GM12873 (cell line): ENCODE data around the gene ZNF316.

ENCODE experiments used
- TF ChIP-seq, protein P1 (sequence below): IDR thresholded peaks from 2 replicates; pipeline ENCODE4 v1.5.1; 2012; ENCODE audit warnings: low read depth, mild to moderate bottlenecking, moderate library complexity, low read length, control low read depth; ENCODE audit not compliant: insufficient read depth; ENCODE audit errors: missing control alignments

The ZNF316 gene

DNA sequence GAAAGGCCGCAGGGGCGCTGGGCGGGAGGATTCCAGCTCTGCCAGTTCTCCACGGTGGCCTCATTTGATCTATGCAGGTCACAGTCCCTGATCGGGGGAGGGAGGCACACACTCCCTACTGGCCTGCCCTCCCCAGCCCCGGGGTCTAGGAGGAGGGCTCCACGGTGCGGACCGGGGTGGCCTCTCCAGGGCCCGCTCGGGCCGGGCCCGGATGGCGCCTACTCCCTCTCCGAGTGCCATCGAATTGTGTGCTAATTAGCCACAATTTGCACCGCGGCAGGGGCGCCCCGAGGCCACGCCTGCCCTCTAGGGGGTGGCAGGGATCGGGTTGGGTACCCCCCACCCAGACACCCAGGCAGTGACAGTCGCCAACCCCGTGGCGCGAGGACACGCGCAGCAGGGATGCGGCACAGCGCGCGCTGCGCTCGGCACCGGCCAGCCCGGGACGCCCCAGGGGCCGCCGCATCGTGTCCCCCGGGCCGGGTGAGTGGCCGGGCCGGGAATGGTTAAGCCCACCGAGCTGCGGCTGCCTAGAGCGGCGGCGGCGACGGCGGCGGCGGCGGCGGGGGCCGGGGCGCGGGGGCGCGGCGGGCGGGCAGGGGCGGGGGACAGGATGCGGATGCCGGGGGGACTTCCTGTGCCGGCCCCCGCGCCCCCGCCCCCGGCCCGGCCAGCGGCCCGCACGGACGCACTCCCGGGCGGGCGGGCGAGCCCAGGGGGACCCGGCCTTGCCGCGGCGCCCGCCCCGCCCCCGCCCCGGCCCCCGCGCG is 22.0 kb upstream of the ZNF316 start, which contains the start of gene ZNF853:
TSS of gene ZNF853 (plus strand) at position 658 of the 770 bp plus-strand sequence. CDS start 565 bp downstream, outside the sequence.
- TF ChIP-seq, protein P1, sequence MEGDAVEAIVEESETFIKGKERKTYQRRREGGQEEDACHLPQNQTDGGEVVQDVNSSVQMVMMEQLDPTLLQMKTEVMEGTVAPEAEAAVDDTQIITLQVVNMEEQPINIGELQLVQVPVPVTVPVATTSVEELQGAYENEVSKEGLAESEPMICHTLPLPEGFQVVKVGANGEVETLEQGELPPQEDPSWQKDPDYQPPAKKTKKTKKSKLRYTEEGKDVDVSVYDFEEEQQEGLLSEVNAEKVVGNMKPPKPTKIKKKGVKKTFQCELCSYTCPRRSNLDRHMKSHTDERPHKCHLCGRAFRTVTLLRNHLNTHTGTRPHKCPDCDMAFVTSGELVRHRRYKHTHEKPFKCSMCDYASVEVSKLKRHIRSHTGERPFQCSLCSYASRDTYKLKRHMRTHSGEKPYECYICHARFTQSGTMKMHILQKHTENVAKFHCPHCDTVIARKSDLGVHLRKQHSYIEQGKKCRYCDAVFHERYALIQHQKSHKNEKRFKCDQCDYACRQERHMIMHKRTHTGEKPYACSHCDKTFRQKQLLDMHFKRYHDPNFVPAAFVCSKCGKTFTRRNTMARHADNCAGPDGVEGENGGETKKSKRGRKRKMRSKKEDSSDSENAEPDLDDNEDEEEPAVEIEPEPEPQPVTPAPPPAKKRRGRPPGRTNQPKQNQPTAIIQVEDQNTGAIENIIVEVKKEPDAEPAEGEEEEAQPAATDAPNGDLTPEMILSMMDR, result no peak

DNA sequence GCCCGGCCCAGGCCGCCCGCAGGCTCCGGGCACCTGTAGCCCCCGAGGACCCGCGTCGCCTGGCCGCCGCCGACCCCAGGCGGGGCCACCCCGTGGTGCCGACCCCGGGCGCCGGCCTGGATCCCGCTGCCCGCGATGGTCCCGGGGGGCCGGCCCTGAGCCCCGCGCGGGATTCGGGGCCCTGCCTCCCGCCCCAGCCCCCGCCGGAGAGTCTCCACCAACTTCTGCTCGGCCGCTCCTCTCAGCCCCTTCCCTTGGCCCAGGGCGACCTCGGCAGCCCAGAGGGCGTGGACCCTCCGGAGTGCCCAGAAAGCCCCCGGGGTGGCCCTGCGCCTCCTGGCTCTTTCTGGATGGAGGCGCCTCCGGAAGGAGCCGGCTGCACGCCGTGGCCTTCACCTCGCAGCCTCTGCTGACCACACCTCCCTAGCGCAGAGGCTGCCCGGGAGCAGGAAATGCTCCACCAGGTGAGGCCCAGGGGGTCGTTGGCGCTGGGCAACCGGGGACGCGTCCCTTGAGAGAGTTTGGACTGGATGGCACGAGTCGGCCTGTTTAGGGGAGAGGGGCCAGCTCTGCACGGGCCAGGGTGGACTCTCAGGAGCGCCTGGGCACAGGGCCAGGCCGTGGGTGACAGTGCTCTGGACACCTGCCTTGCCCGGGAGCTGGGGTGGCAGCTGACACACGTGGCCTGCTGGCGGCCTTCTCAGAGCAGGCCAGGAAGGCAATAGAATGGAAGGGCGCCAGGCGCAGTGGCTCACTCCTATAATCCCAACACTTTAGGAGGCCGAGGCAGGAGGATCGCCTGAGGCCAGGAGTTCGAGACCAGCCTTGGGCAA is 21.2 kb upstream of the ZNF316 start:
- TF ChIP-seq, protein P1, result no peak

DNA sequence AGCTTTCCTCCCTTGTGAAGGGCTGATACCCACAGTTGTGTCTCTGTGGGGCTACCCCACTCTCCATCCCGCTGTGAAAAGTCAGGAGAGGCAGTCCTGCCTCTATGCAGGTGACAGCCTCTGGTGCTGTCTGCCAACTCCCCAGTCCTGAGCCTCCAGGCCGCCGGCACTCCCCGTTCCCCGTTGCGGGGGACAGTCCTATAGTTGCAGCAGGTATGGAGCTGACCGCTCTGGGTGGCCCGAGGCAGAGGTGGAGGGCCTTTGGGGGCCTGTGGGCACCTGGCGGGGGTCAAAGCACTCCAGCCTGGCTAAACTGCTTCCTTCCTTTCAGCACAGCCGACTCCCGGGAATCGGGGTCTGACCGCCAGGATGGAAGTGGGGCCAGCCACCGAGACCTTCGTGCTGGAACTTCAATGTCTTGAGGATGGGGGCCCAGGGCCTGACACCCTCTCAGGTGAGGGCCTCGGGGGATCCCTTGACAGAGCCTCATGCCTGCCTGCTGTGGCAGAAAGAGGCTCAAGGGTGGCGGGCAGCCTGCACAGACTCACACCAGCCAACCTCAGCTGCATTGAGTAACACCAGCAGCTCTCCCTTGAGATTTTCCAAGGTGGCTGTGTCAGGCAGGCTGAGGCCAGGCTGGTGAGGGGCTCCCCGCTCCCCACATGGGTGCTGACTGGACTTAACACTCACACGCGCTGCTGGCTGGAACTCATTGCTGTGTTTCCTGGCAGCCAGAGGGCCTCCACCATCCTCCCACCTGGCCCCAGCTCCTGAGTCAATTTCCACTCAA is 20.1 kb upstream of the ZNF316 start:
- TF ChIP-seq, protein P1, result no peak

DNA sequence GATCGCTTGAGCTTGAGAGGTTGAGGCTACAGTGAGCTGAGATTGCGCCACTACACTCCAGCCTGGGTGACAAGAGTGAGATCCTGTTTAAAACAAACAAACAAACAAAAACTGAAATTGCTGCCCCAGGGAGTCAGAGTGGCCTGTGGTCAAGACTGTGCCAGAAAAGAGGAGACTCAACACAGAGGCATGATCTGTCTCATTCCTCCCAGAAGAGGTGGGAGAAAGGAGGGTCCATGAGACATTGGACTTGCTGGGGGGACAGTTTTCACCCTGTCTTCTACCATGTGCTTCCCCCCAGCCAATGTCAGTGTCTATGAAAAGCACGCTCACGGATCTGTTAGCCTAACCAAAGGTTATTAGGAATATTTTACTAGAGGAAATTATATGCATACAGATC is 18.5 kb upstream of the ZNF316 start:
- TF ChIP-seq, protein P1, result no peak

DNA sequence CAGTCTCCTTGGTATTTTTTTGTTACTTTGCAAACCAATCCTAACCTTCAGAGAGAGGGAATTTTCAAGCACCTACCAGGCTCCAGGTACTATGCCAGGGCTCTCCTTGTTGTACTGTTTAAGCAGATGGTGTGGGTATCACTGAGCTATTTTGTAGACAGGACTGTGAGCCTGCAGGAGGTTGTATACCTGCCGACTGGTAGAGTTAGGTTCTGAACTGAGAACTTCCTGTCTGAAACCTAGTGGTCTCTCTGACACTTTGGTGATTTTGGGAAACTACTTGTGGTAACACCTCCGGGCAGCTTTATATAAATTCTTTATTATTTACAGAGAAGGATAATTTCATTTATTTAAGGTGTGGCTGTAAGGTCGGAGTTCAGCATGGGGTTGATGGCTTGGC is 17.2 kb upstream of the ZNF316 start:
- TF ChIP-seq, protein P1, result no peak

DNA sequence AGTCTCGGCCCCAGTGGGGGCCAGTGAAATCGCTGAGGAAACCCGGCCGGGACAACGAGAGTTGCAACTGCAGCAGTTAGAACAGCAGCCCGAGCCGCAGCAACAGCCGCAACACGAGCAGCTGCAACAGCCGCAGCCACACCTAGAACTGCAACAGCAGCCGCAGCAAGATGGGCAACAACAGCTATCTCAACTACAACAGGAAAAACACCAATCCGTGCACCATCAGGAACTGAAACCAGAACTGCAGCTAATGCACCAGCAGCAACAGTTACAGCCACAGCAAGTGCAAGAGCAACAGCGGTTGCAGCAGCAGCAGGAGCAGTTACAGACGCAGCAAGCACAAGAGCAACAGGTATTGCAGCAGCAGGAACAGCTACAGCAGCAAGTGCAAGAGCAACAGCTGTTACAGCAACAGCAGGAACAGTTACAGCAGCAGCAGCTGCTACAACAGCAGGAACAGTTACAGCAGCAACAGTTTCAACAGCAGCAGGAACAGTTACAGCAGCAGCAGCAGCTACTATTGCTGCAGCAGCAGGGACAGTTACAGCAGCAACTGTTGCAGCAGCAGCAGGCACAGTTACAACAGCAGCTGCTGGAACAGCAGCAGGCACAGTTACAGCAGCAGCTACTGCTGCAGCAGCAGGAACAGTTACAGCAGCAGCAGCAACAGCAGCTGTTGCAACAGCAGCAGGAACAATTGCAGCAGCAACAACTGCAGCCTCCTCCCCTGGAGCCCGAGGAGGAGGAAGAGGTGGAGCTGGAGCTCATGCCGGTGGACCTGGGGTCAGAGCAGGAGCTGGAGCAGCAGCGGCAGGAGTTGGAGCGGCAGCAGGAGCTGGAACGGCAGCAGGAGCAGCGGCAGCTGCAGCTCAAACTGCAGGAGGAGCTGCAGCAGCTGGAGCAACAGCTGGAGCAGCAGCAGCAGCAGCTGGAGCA is 15.7 kb upstream of the ZNF316 start:
- TF ChIP-seq, protein P1, result no peak
